Measurements from ENCODE around the gene PRCC.
A peak's percentile ranks its signal among the peaks of the same experiment; 100 is the strongest.

Gene PRCC

GRCh38 chr1:156841295-156841855, 74.0 kb downstream of the PRCC start:
- DNase-seq (ENCODE audit: low read depth in 1 of 2, low spot score in 1 of 2) = no peak

- no peak for DNase-seq (ENCODE audit: low read depth in 1 of 2, low spot score in 1 of 2)
These were observed 75.4 kb downstream of the PRCC start for GRCh38 chr1:156842618-156843300.

- DNase-seq (ENCODE audit: low read depth in 1 of 2, low spot score in 1 of 2) = no peak
These were observed 76.8 kb downstream of the PRCC start for GRCh38 chr1:156844102-156844501.

GRCh38 chr1:156844638-156845037, 77.3 kb downstream of the PRCC start:
- no peak for DNase-seq (ENCODE audit: low read depth in 1 of 2, low spot score in 1 of 2)

GRCh38 chr1:156845055-156845952, 78.0 kb downstream of the PRCC start:
- no peak for DNase-seq (ENCODE audit: low read depth in 1 of 2, low spot score in 1 of 2)

GRCh38 chr1:156845953-156846545, 78.7 kb downstream of the PRCC start:
- no peak for DNase-seq (ENCODE audit: low read depth in 1 of 2, low spot score in 1 of 2)

- no peak for DNase-seq (ENCODE audit: low read depth in 1 of 2, low spot score in 1 of 2)
These were observed 79.3 kb downstream of the PRCC start for GRCh38 chr1:156846643-156847042.

GRCh38 chr1:156847591-156848460, 80.5 kb downstream of the PRCC start:
- DNase-seq (ENCODE audit: low read depth in 1 of 2, low spot score in 1 of 2) = no peak

GRCh38 chr1:156848461-156849150, 81.3 kb downstream of the PRCC start:
- DNase-seq (ENCODE audit: low read depth in 1 of 2, low spot score in 1 of 2) = peak; percentile 18 to 41

- DNase-seq (ENCODE audit: low read depth in 1 of 2, low spot score in 1 of 2) = no peak
These were observed 81.8 kb downstream of the PRCC start for GRCh38 chr1:156849151-156849496.

All from activated CD4-positive, alpha-beta T cell treated with anti-CD3 and anti-CD28 coated beads, Interleukin-2, amount 50 U/mL, for 24 hours (primary cell).